ENCODE results near the gene ARRB2. TPM values are rescaled to one million over a fixed set of nuclear protein-coding genes. Genes with fewer than 3 reads are reported as not detected.

Gene ARRB2
- polyA plus RNA-seq, 1 of the 3 experiments (the other 2 are of a cell fraction): 24.6 TPM

DNA sequence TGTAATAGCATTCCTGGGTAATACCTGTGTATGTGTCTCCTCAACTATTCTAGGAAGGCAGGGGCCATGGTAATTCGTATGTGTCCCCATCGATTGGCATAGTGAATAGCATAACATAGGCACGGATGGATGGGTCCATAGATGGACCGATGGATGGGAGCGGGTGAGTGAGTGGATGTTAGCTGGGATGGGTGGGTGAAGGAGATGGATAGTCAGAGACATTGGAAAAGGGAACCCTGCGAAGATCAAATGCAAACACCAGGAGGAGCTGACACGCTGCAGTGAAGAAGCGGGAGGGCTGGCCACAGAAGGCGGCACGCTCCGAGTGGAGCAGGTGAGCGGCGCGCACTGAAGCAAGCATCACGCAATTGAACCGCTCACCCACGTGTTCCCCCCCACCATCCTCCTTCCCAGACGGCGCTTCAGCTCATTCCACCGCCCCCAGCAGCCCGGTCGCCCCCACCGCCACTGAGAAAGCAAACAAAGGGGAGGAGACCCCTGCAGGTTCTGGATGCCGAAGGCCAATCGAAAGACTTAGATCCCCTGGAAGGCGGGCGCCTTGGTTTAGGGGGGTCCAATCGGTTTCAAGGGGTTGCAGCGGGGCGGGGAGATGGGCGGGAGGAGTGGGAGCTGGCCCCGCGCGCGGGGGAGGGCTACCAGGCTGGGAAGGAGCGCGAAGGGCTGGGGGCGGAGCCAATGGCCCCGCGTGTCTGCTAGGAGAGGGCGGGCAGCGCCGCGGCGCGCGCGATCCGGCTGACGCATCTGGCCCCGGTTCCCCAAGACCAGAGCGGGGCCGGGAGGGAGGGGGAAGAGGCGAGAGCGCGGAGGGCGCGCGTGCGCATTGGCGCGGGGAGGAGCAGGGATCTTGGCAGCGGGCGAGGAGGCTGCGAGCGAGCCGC is at the start of gene ARRB2 (continued):
- TF ChIP-seq TEAD4 (IDR thresholded peaks at IDR 0.05; ENCODE audit: borderline replicate concordance, insufficient read depth): 0 out of 2 replicates have a peak, but pooled peaks have one; percentile 21

DNA sequence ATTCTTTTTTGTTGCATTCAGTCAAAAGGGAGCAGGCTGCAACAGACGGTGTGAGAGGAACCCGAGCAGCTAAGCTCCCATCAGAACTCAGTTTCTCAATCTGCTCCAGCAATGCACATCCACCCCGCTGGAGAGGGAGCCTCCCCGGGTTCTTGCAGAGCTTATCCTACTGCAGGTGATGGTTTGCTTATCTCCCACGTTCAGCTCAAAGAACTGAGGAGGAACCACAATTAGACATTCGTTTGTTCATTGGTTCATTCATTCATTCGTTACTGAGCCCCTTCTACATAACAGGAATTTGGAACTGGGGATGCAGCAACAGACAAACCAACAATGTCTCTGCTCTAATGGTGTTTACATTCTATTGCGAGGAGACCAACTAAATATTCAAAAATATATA is 46.7 kb upstream of the ARRB2 start:
- WGBS (ENCODE audit: low lambda C conversion rate): 49% methylated on average over 5 of the region's 8 CpGs
- Histone ChIP-seq H3K9me2 (no peaks in the 10 kb centered on the region), H3K27ac (ENCODE audit: low read depth in 2 of 2, low read length in 1 of 2) (no peak overlapping the region), H2AFZ (ENCODE audit: low read depth) (no peak overlapping the region), H3K27me3 (ENCODE audit: insufficient read depth) (no peaks in the 10 kb centered on the region), H4K20me1 (ENCODE audit: insufficient read depth) (no peaks in the 10 kb centered on the region), H3F3A (replicated peaks; ENCODE audit: insufficient read depth) (peaks cover 3% of the 10 kb centered on the region), H3K9ac (no peak overlapping the region), H3K4me1 (ENCODE audit: control insufficient read depth in 1 of 2, insufficient read depth in 2 of 2, low read depth in 1 of 2, low read length in 1 of 2) (no peaks in the 10 kb centered on the region), H3K79me2 (ENCODE audit: insufficient read depth) (no peaks in the 10 kb centered on the region), H3K4me2 (no peak overlapping the region), H3K36me3 (replicated peaks in 1 of 2; ENCODE audit: control insufficient read depth in 1 of 2, insufficient read depth in 2 of 2, low read length in 1 of 2) (no peaks in the 10 kb centered on the region), H3K9me3 (no peaks in the 10 kb centered on the region), H3K4me3 (ENCODE audit: low read depth in 2 of 2, low read length in 1 of 2) (no peak overlapping the region)
- no peak for DNase-seq
- TF ChIP-seq USF1 (IDR thresholded peaks at IDR 0.05; ENCODE audit: borderline replicate concordance, low read depth) (no peak), CHD2 (IDR thresholded peaks at IDR 0.05; ENCODE audit: low read length, partially characterized antibody) (no peak), TEAD4 (IDR thresholded peaks at IDR 0.05; ENCODE audit: borderline replicate concordance, insufficient read depth) (no peak), EZH2phosphoT487 (IDR thresholded peaks at IDR 0.05; ENCODE audit: borderline replicate concordance, low read depth) (no peak), RAD21 (IDR thresholded peaks at IDR 0.05; ENCODE audit: low read length) (no peak), SMC3 (IDR thresholded peaks at IDR 0.05; ENCODE audit: low read depth, low read length) (no peak), RCOR1 (IDR thresholded peaks at IDR 0.05; ENCODE audit: low read length) (no peak), PBX3 (IDR thresholded peaks at IDR 0.05) (no peak), ELF1 (IDR thresholded peaks at IDR 0.05) (no peak), EP300 (IDR thresholded peaks at IDR 0.05; ENCODE audit: borderline replicate concordance in 1 of 2, low read depth in 1 of 2, low read length in 1 of 2) (no peak), YY1 (IDR thresholded peaks at IDR 0.05; ENCODE audit: low read depth) (no peak), JUND (IDR thresholded peaks at IDR 0.05) (no peak), MEF2A (IDR thresholded peaks at IDR 0.05; ENCODE audit: borderline replicate concordance, low read depth) (no peak), FOXJ3 (CRISPR knock-in tag; IDR thresholded peaks at IDR 0.05) (no peak), NFIC (IDR thresholded peaks at IDR 0.05; ENCODE audit: borderline replicate concordance) (no peak), RXRA (IDR thresholded peaks at IDR 0.05; ENCODE audit: borderline replicate concordance, low read depth) (no peak), TCF12 (IDR thresholded peaks at IDR 0.05) (no peak)
- TF ChIP-seq, protein P1, sequence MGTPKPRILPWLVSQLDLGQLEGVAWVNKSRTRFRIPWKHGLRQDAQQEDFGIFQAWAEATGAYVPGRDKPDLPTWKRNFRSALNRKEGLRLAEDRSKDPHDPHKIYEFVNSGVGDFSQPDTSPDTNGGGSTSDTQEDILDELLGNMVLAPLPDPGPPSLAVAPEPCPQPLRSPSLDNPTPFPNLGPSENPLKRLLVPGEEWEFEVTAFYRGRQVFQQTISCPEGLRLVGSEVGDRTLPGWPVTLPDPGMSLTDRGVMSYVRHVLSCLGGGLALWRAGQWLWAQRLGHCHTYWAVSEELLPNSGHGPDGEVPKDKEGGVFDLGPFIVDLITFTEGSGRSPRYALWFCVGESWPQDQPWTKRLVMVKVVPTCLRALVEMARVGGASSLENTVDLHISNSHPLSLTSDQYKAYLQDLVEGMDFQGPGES (IDR thresholded peaks at IDR 0.05; ENCODE audit: low read depth, low read length): no peak
- POLR2A ChIA-PET: no interaction called here
- CTCF ChIA-PET: interaction anchor here (1.2 to 1.7 kb wide), 3 partner anchors 15 to 239 kb away, joined by 3 to 5 read pairs (median 4); partner anchors contain the start of gene CHRNE

Data from SK-N-SH (cell line).